Esophagus squamous epithelium (tissue), 5 donors: Measurements from ENCODE around the gene NAT9. TPM values are rescaled to one million over a fixed set of nuclear protein-coding genes. Genes with fewer than 3 reads are reported as not detected.

Experiments used
- DNase-seq: peaks from one replicate; lab custom pipeline; 2025; lab: John Stamatoyannopoulos, UW
- H3K27ac ChIP-seq, 4 donors: fragments of 200-600 bp; sonication (generic); one replicate each; pipeline ENCODE4 v1.5.1; 2016 to 2019; ENCODE audit warnings: mild to moderate bottlenecking in 1 of 4
- H3K27me3 ChIP-seq, 4 donors: fragments of 200-600 bp; sonication (generic); 1 replicate in 3 of 4; 2 replicates in 1 of 4; pipeline versions ENCODE4 v1.5.1 to v1.6.0; 2017 to 2021; ENCODE audit warnings: antibody characterized with exemption in 1 of 4
- H3K36me3 ChIP-seq, 3 donors: fragments of 200-600 bp; sonication (generic); one replicate each; pipeline ENCODE4 v1.5.1; 2016 to 2019
- H3K4me1 ChIP-seq, 3 donors: fragments of 200-600 bp; sonication (generic); one replicate each; pipeline ENCODE4 v1.5.1; 2017 to 2019
- H3K4me3 ChIP-seq, 4 donors: fragments of 200-600 bp; sonication (generic); 1 replicate in 3 of 4; 2 replicates in 1 of 4; pipeline ENCODE4 v1.5.1; 2016 to 2019; ENCODE audit warnings: mild to moderate bottlenecking in 2 of 4, moderate library complexity in 1 of 4
- H3K9me3 ChIP-seq, 3 donors: fragments of 200-600 bp; sonication (generic); one replicate each; pipeline ENCODE4 v1.5.1; 2016 to 2019
- POLR2A ChIP-seq, 4 donors: fragments of 450-650 bp; IDR thresholded peaks; one replicate each; pipeline ENCODE4 v1.6.1; 2017; ENCODE audit warnings: antibody characterized with exemption in 4 of 4, mild to moderate bottlenecking in 4 of 4, moderate library complexity in 3 of 4
- WGBS, 2 donors: methylation state at CpG; one replicate each; pipeline ENCODE4 v1.1.5; 2018; 5-methylcytosine and 5-hydroxymethylcytosine counted together
- intact Hi-C: fragments of 100-400 bp; cut with DNase I; formaldehyde crosslinking; loops from one replicate; pipeline ENCODE4 v1.15.0; 2022
- total RNA-seq, 4 donors: library from RNA; depleted of rRNA; stranded (reverse); fragments of >200 nt; gene quantifications; one replicate each; pipeline ENCODE4 v1.1.0, GENCODE V29; 2016
- TF ChIP-seq, protein P1 (sequence below), 6 experiments: fragments of 450-650 bp in 4 of 6; fragments of 200-600 bp in 2 of 6; sonication (generic) in 2 of 6; IDR thresholded peaks; one replicate each; pipeline ENCODE4 v1.5.1; 2016 to 2019; ENCODE audit warnings: antibody characterized with exemption in 6 of 6, mild to moderate bottlenecking in 4 of 6, moderate library complexity in 4 of 6
- donor health status: DM: yes; HTN: yes; CAD: no.

The NAT9 gene
- total RNA-seq, 4 donors from 2014 or later = 17.3 to 29.8 (median 24.5) TPM

DNA sequence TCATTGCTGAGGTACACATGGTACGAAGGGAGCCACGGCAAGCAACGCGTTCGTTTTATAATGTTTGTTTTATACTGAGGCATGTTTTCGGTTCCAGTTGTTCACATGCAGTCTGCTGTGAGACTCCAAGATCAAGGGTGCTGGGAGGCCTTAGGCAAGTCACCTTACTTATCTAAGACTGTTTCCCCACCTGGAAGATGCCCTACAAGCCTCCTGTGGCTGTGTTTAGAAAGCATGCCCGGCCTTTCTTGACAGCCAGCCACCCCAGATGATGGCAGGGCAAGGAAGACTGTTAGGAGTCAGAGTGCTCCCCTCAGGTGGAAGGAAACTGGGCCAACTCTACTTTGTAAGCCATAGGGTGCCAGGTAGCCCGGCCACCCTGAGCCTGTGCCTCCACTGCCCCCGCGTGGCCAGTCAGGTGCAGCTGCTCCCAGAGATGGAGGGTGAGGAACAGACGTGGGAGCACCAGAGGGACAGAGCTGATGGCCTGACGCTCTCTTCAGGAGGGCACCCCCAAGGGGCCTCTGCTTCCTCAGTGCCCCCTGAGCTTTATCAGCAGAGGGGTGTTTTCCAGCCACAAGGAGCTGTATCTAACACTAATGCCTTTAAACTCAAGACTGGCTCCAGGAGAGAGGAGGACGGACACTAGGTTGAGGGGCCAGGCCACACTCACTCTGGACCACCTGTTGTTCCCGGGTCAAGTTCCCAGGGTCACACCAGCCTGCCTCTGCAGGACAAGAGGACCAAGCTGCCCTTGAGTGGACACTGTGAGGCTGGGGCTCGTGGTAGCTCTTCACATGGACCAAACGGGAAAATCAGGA, 5.4 kb downstream of the NAT9 start:
- peak overlapping the region in 3 of 4 donors; percentile 0 to 68 (median 63) for H3K27ac ChIP-seq
- no peak for TF ChIP-seq POLR2A (IDR thresholded peaks at IDR 0.05)
- TF ChIP-seq, protein P1, sequence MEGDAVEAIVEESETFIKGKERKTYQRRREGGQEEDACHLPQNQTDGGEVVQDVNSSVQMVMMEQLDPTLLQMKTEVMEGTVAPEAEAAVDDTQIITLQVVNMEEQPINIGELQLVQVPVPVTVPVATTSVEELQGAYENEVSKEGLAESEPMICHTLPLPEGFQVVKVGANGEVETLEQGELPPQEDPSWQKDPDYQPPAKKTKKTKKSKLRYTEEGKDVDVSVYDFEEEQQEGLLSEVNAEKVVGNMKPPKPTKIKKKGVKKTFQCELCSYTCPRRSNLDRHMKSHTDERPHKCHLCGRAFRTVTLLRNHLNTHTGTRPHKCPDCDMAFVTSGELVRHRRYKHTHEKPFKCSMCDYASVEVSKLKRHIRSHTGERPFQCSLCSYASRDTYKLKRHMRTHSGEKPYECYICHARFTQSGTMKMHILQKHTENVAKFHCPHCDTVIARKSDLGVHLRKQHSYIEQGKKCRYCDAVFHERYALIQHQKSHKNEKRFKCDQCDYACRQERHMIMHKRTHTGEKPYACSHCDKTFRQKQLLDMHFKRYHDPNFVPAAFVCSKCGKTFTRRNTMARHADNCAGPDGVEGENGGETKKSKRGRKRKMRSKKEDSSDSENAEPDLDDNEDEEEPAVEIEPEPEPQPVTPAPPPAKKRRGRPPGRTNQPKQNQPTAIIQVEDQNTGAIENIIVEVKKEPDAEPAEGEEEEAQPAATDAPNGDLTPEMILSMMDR (IDR thresholded peaks at IDR 0.05) = peak; percentile 68 to 91 (median 82)
- H3K4me3 ChIP-seq = no peak overlapping the region
- 44% methylated on average over 11 of the region's 16 CpGs; no CpG with 5 or more reads in 1 of the 2 donors for WGBS, 2 donors
- peaks cover 20 to 80% (median 37%) of the 10 kb centered on the region in 3 donors for H3K4me1 ChIP-seq
- DNase-seq = no peak
- no peaks in the 10 kb centered on the region for H3K27me3 ChIP-seq
- H3K9me3 ChIP-seq = no peaks in the 10 kb centered on the region
- H3K36me3 ChIP-seq = peaks cover 26 to 84% (median 44%) of the 10 kb centered on the region in 3 donors
- intact Hi-C loops = no loop called here

DNA sequence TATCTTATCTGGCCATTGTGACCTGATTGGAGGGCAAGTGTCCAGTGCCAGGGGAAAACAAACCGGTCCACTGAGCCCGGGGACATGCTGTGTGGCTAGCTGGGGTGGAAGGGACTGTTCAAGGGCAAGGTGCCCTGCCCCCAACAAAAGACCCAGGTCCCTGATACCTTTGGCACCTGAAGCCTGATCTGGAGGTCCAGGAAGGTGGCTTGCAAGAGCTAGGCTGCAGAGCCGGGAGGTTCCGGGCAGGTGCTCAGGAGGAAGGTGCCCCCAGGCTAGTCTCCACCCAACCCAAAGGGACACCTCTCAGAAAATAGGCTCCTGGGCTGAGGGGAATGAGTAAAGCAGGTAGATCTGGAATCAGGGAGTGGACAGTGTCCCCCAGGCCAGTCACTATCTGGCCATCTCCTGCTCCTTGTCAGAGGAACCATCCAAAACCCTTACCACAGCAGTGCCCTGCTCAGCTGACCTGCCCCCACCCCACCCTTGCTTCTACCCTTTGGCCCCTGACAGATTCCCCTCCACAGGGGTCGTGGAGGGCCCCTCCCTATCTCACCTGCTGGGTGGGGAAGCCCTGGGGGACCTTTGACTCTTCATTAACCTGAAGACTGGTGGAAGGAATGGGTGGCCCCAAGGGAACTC, 6.2 kb downstream of the NAT9 start:
- TF ChIP-seq, protein P1 (IDR thresholded peaks at IDR 0.05) = no peak
- no peak for TF ChIP-seq POLR2A (IDR thresholded peaks at IDR 0.05)
- DNase-seq = no peak
- intact Hi-C loops = no loop called here
- Histone ChIP-seq H3K27ac (peak overlapping the region in 3 of 4 donors; percentile 42 to 68 (median 63)), H3K4me1 (peaks cover 14 to 79% (median 30%) of the 10 kb centered on the region in 3 donors), H3K36me3 (peaks cover 26 to 91% (median 44%) of the 10 kb centered on the region in 3 donors), H3K27me3 (no peaks in the 10 kb centered on the region), H3K9me3 (no peaks in the 10 kb centered on the region), H3K4me3 (no peak overlapping the region)
- WGBS, 2 donors = 58% methylated on average over 2 of the region's 5 CpGs; no CpG with 5 or more reads in 1 of the 2 donors

DNA sequence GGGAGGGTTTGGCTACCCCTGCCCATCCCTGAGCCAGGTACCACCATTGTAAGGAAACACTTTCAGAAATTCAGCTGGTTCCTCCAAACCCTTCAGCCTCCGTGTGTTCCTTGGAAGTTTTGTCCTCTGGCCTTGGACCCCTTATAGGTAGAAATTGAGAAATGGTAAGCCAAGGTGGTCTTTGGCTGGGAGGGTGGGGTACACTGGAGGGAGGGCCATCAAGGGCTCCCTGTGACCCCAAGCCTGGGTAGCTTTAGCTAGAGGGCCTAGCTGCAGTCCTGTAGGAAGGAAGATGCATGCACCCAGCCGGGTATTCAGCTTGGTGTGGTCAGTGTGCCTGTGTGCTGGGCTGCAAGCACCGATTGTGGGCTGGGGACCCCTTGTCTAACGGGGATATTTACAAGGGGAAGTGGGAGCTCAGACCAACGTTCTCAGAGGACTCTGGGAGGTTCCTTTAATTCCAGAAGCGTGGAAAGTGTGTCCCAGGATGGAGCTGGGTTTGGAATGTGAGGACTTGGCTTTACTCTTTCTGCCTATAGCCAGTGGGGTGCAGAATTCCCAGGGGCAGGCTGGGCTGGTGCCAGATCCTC, 6.8 kb downstream of the NAT9 start:
- no peaks in the 10 kb centered on the region for H3K27me3 ChIP-seq
- WGBS, 2 donors = 71 to 80% methylated on average over 1 to 5 of the region's 6 CpGs
- peaks cover 14 to 76% (median 26%) of the 10 kb centered on the region in 3 donors for H3K4me1 ChIP-seq
- no peaks in the 10 kb centered on the region for H3K9me3 ChIP-seq
- peaks cover 26 to 98% (median 44%) of the 10 kb centered on the region in 3 donors for H3K36me3 ChIP-seq
- H3K4me3 ChIP-seq = no peak overlapping the region
- no peak for DNase-seq
- peak overlapping the region; percentile 42 to 81 (median 68) for H3K27ac ChIP-seq
- TF ChIP-seq POLR2A (IDR thresholded peaks at IDR 0.05) = no peak
- TF ChIP-seq, protein P1 (IDR thresholded peaks at IDR 0.05) = no peak
- intact Hi-C loops = no loop called here

DNA sequence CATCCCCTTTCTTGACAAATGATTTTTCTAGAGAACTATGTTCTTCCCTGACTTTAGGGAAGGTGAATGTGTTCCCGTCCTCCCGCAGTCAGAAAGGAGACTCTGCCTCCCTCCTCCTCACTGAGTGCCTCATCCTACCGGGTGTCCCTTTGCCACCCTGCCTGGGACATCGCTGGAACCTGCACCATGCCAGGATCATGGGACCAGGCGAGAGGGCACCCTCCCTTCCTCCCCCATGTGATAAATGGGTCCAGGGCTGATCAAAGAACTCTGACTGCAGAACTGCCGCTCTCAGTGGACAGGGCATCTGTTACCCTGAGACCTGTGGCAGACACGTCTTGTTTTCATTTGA, 7.4 kb downstream of the NAT9 start:
- no peaks in the 10 kb centered on the region for H3K9me3 ChIP-seq
- H3K4me3 ChIP-seq = no peak overlapping the region
- H3K36me3 ChIP-seq = peaks cover 26 to 100% (median 44%) of the 10 kb centered on the region in 3 donors
- WGBS, 2 donors = 79 to 100% methylated on average over 1 to 7 of the region's 7 CpGs
- DNase-seq = no peak
- intact Hi-C loops = no loop called here
- no peak for TF ChIP-seq POLR2A (IDR thresholded peaks at IDR 0.05)
- TF ChIP-seq, protein P1 (IDR thresholded peaks at IDR 0.05) = no peak
- H3K4me1 ChIP-seq = peaks cover 14 to 76% (median 26%) of the 10 kb centered on the region in 3 donors
- no peaks in the 10 kb centered on the region for H3K27me3 ChIP-seq
- peak overlapping the region; percentile 67 to 81 (median 68) for H3K27ac ChIP-seq
